K562 (cell line): ENCODE data around the gene JMJD1C. TPM values are rescaled to one million over a fixed set of nuclear protein-coding genes. Genes with fewer than 3 reads are reported as not detected.

Source experiments
- ATAC-seq: fragments of 200-7000 bp; cut with Tn5 transposase; 3 replicates; pipeline ENCODE4 v1.9.1; 2020; ENCODE audit warnings: moderate library complexity
- BruUV-seq: library from RNA; stranded (reverse); fragments of 400-500 nt; replicated peaks from 2 replicates; lab custom pipeline; 2021; lab: Mats Ljungman, UMichigan
- CTCF ChIA-PET: fragments of 300-600 bp; formaldehyde crosslinking; extraction: SDS; loops from one replicate; lab custom pipeline; 2021; ENCODE audit warnings: low intra/inter-chr PET ratio; lab: Yijun Ruan, JAX
- POLR2A ChIA-PET: fragments of 300-600, 350-650 bp; sonication (Branson Sonifier 250); formaldehyde crosslinking; extraction: SDS; loops from one replicate; lab custom pipeline; 2021; ENCODE audit warnings: antibody characterized with exemption, inconsistent platforms; lab: Yijun Ruan, JAX
- DNase-seq, 4 experiments: peaks; one replicate each; pipeline versions ENCODE4 v3.0.0 to v3.0.0-alpha.2; 2011 to 2018; ENCODE audit warnings: low spot score in 3 of 4, mixed read lengths in 3 of 4; ENCODE audit errors: extremely low read depth in 1 of 4
- FAIRE-seq: peaks from 2 replicates; lab custom pipeline; 2011; peaks lifted over from hg19 to GRCh38; lab: Jason Lieb, UNC
- H2AFZ ChIP-seq: 2 replicates; pipeline ENCODE4 v1.6.0; 2011; ENCODE audit warnings: low read depth, low read length, control low read depth, inconsistent platforms
- H3K27ac ChIP-seq: fragments of 200-600 bp; 3 replicates; pipeline ENCODE4 v1.8.0; 2011; ENCODE audit warnings: low read depth, mild to moderate bottlenecking, control low read depth, inconsistent platforms, low read length, moderate library complexity, mixed read lengths; ENCODE audit errors: extremely low read depth
- H3K27me3 ChIP-seq, 2 experiments: fragments of 300-600 bp in 1 of 2; 2 replicates in 1 of 2; 3 replicates in 1 of 2; pipeline versions ENCODE4 v1.6.0 to v1.8.0; 2011; ENCODE audit warnings: inconsistent platforms in 2 of 2, low read length in 2 of 2, mild to moderate bottlenecking in 1 of 2, mixed read lengths in 1 of 2, moderate library complexity in 1 of 2; ENCODE audit not compliant: control insufficient read depth in 2 of 2, insufficient read depth in 2 of 2
- H3K36me3 ChIP-seq: fragments of 300-600 bp; 3 replicates; pipeline ENCODE4 v1.8.0; 2011; ENCODE audit warnings: mild to moderate bottlenecking, low read length, inconsistent platforms; ENCODE audit not compliant: control insufficient read depth, insufficient read depth
- H3K4me1 ChIP-seq, 2 experiments: fragments of 200-600 bp in 1 of 2; replicated peaks in 1 of 2; 2 replicates in 1 of 2; 3 replicates in 1 of 2; pipeline versions ENCODE4 v1.5.1 to v1.8.0; 2011; ENCODE audit warnings: inconsistent platforms in 2 of 2, low read length in 2 of 2, mild to moderate bottlenecking in 1 of 2, mixed read lengths in 1 of 2, moderate library complexity in 1 of 2; ENCODE audit not compliant: control insufficient read depth in 2 of 2, insufficient read depth in 2 of 2
- H3K4me2 ChIP-seq: 2 replicates; pipeline ENCODE4 v1.6.1; 2011; ENCODE audit warnings: low read length, control low read depth, inconsistent platforms, mixed read lengths; ENCODE audit not compliant: insufficient read depth
- H3K4me3 ChIP-seq: fragments of 200-600 bp; sonication (generic), shearing (Covaris generic); 2 replicates; pipeline ENCODE4 v1.5.1; 2016; ENCODE audit warnings: control low read depth, inconsistent platforms
- H3K79me2 ChIP-seq: fragments of 200-600 bp; 3 replicates; pipeline ENCODE4 v1.8.0; 2011; ENCODE audit warnings: low read length, inconsistent platforms; ENCODE audit not compliant: control insufficient read depth, insufficient read depth
- H3K9ac ChIP-seq, 2 experiments: 2 replicates each; pipeline versions ENCODE4 v1.6.0 to v1.6.1; 2011; ENCODE audit warnings: low read depth in 2 of 2, low read length in 2 of 2, control low read depth in 1 of 2, inconsistent platforms in 1 of 2, mild to moderate bottlenecking in 1 of 2, mixed read lengths in 1 of 2; ENCODE audit not compliant: insufficient read depth in 1 of 2
- H3K9me1 ChIP-seq: one replicate; pipeline ENCODE4 v1.6.0; 2011; ENCODE audit warnings: inconsistent platforms, mild to moderate bottlenecking, low read length, moderate library complexity; ENCODE audit not compliant: control insufficient read depth, insufficient read depth
- H3K9me3 ChIP-seq: replicated peaks from 2 replicates; pipeline ENCODE4 v1.5.1; 2011; ENCODE audit warnings: low read depth, low read length, inconsistent platforms; ENCODE audit not compliant: control insufficient read depth, insufficient read depth
- H4K20me1 ChIP-seq: replicated peaks from 2 replicates; pipeline ENCODE4 v1.6.1; 2011; ENCODE audit warnings: low read length, inconsistent platforms, mixed read lengths; ENCODE audit not compliant: control insufficient read depth, insufficient read depth
- BHLHE40 ChIP-seq: IDR thresholded peaks from 2 replicates; pipeline ENCODE4 v1.6.1; 2011; ENCODE audit warnings: low read length, improper control_type of control experiment
- CBFA2T2 ChIP-seq: fragments of 450-650 bp; conservative IDR thresholded peaks from 2 replicates; pipeline ENCODE4 v1.6.1; 2017; ENCODE audit warnings: mild to moderate bottlenecking
- CXXC5 ChIP-seq: fragments of 250-450 bp; sonication (Bioruptor Pico); IDR thresholded peaks from 2 replicates; pipeline ENCODE4 v1.8.0; 2022; ENCODE audit warnings: inconsistent platforms, mild to moderate bottlenecking, moderate library complexity
- FUS ChIP-seq: fragments of 200-400 bp; formaldehyde crosslinking; optimal IDR thresholded peaks from 2 replicates; pipeline ENCODE3; 2017; ENCODE audit warnings: low read depth, low read length
- HLTF ChIP-seq: fragments of 450-650 bp; IDR thresholded peaks from 2 replicates; pipeline ENCODE4 v1.6.1; 2016
- MAFG ChIP-seq: fragments of 450-650 bp; conservative IDR thresholded peaks from 2 replicates; pipeline ENCODE4 v1.6.1; 2016; ENCODE audit warnings: missing genetic modification characterization, missing compliant biosample characterization
- MEF2A ChIP-seq: IDR thresholded peaks from 2 replicates; pipeline ENCODE4 v1.6.1; 2011; ENCODE audit warnings: low read depth, mild to moderate bottlenecking, low read length, moderate library complexity; ENCODE audit not compliant: control insufficient read depth
- NBN ChIP-seq: fragments of 450-650 bp; IDR thresholded peaks from 2 replicates; pipeline ENCODE4 v1.6.1; 2016; ENCODE audit warnings: low read depth, mild to moderate bottlenecking
- SMARCA4 ChIP-seq: fragments of 450-650 bp; IDR thresholded peaks from 2 replicates; pipeline ENCODE4 v1.6.1; 2016
- TCF7L2 ChIP-seq: fragments of 150-350 bp; IDR thresholded peaks from 2 replicates; pipeline ENCODE4 v1.6.1; 2016; ENCODE audit warnings: low read depth, mild to moderate bottlenecking, low read length, moderate library complexity
- USF1 ChIP-seq: sonication (generic); formaldehyde crosslinking; IDR thresholded peaks from 2 replicates; pipeline ENCODE4 v1.9.0; 2022; ENCODE audit warnings: mild to moderate bottlenecking, missing genetic modification reagents
- ZKSCAN3 ChIP-seq: fragments of 250-450 bp; sonication (Bioruptor Pico); IDR thresholded peaks from 2 replicates; pipeline ENCODE4 v1.4.0; 2020
- ZNF12 ChIP-seq: sonication (generic); formaldehyde crosslinking; IDR thresholded peaks from 2 replicates; pipeline ENCODE4 v1.4.0; 2020; ENCODE audit warnings: mild to moderate bottlenecking, missing genetic modification reagents
- ZNF511 ChIP-seq: sonication (generic); formaldehyde crosslinking; IDR thresholded peaks from 2 replicates; pipeline ENCODE4 v1.8.0; 2022; ENCODE audit warnings: mild to moderate bottlenecking, missing genetic modification reagents
- ZNF512 ChIP-seq: IDR thresholded peaks from 2 replicates; pipeline ENCODE4 v1.6.1; 2016; ENCODE audit warnings: missing genetic modification characterization, missing compliant biosample characterization
- ZNF76 ChIP-seq: fragments of 250-450 bp; sonication (Bioruptor Pico); IDR thresholded peaks from 2 replicates; pipeline ENCODE4 v1.4.0; 2020; ENCODE audit warnings: mild to moderate bottlenecking, moderate library complexity, borderline replicate concordance
- WGBS: fragments of 100-300 bp; shearing (Covaris generic); methylation state at CpG from one replicate; pipeline ENCODE4 v1.1.6; 2016; ENCODE audit warnings: low coverage, mixed read lengths; ENCODE audit not compliant: insufficient coverage; ENCODE audit errors: missing lambda C conversion rate; 5-methylcytosine and 5-hydroxymethylcytosine counted together
- in situ Hi-C: fragments of 300-500 bp; cut with MboI; formaldehyde crosslinking; loops from 4 replicates; pipeline ENCODE4 v1.15.0; 2018; ENCODE audit warnings: inconsistent platforms, mixed read lengths
- intact Hi-C: fragments of 100-400 bp; cut with micrococcal nuclease; formaldehyde crosslinking; loops from 2 replicates; pipeline ENCODE4 v1.14.2; 2022
- polyA plus RNA-seq, 8 experiments: library from polyadenylated mRNA; depleted of rRNA in 4 of 8; stranded (reverse) in 5 of 8; unstranded in 3 of 8; fragments of >200 nt; fragmentation: Nextera tagmentation in 2 of 8; fragmentation: Illumina TruSeq in 1 of 8; extraction: Ambion mirVana in 2 of 8; extraction: Trizol in 1 of 8; gene quantifications; 2 replicates each; pipeline versions ENCODE4 v1.2.1 to v1.2.3, GENCODE V29; 2011 to 2014; ENCODE audit warnings: inconsistent platforms in 1 of 8, missing spikeins in 1 of 8
- total RNA-seq, 7 experiments: library from RNA; depleted of rRNA in 6 of 7; stranded (reverse); fragments of >200 nt in 6 of 7; fragmentation: Illumina TruSeq in 2 of 7; extraction: Trizol in 2 of 7; gene quantifications; 2 replicates each; pipeline versions ENCODE4 v1.2.1 to v1.2.3, GENCODE V29; 2011 to 2021; ENCODE audit warnings: low replicate concordance in 1 of 7
- TF ChIP-seq, protein P1 (sequence below): sonication (generic); formaldehyde crosslinking; IDR thresholded peaks from 2 replicates; pipeline ENCODE4 v1.8.0; 2022; ENCODE audit warnings: mild to moderate bottlenecking, missing genetic modification reagents

Gene JMJD1C
- total and polyA plus RNA-seq, 9 of the 15 experiments (the other 6 are each of a cell fraction or from before 2014, with no cell fraction given), result 25.3 to 68.0 (median 47.2) TPM

DNA sequence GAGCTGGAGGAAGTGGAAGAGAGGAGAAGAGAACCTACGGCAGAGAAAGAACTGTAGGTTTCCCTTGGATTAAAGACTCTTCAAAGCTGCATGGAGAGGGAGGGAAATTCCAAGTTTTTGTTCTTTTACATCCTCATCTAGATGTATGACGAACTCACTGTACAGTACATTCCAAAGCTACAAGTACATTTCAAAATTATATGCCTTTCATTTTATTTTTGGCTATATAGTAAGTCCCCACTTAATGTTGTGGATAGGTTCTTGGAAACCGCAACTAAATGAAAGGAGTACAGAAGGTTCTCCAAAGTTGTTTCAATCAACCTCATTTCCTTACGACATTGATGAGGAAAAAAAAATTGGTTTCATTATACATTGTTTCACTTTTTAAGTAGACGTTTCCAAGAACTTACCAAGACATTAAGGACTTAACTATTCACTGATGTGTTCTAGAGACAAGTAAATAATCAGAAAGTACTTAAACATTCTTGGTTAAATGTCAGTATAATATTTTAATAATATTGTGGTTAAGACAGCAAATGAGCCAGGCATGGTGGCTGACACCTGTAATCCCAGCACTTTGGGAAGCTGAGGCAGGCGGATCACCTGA, 16.1 kb upstream of the JMJD1C start (continued):
- no peak for TF ChIP-seq ZNF12 (CRISPR knock-in tag)
- TF ChIP-seq ZNF512 (tag), result no peak
- no peak for TF ChIP-seq USF1 (CRISPR knock-in tag)
- no peak for TF ChIP-seq FUS

DNA sequence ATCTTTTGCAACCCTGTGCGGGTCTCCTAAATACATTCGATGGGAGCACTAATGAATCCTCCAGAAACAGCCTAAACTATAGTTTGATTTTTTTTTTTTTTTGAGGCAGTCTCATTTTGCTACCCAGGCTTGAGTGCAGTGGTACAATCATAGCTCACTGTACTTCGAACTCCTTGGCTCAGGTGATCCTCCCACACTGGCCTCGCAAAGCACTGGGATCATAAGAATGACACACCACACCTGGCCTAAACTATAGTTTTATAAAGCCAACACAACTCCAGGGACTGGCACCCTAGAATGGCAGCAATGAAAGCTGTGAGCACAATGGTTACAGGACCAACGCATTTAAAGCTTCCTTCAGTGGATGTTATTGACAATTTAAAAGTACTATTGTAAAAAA, 14.5 kb upstream of the JMJD1C start:
- 78% methylated on average over 5 of the region's 5 CpGs for WGBS
- CTCF ChIA-PET, result no interaction called here

More for the DNA sequence above, 14.5 kb upstream of the JMJD1C start:
- Histone ChIP-seq H3K9me1 (no peaks in the 10 kb centered on the region), H3K36me3 (no peaks in the 10 kb centered on the region), H3K27me3 (no peaks in the 10 kb centered on the region), H3K9ac (no peak overlapping the region), H3K4me3 (no peak overlapping the region), H3K9me3 (no peaks in the 10 kb centered on the region), H4K20me1 (0 out of 2 replicates have a peak, but pooled peaks cover 3% of the 10 kb centered on the region), H3K79me2 (peaks cover 48% of the 10 kb centered on the region), H3K4me1 (peaks cover 0 to 4% of the 10 kb centered on the region in 2 experiments; a peak in 2 of 5 replicates), H2AFZ (no peak overlapping the region), H3K4me2 (no peak overlapping the region), H3K27ac (no peak overlapping the region)
- DNase-seq (no peak), FAIRE-seq (no peak), ATAC-seq (0 out of 3 replicates have a peak, but pooled peaks have one; percentile 15)
- no TSS peak for BruUV-seq
- TF ChIP-seq ZNF76 (CRISPR knock-in tag) (no peak), HLTF (no peak), CXXC5 (CRISPR knock-in tag) (no peak), MEF2A (no peak), NBN (no peak), BHLHE40 (no peak), ZKSCAN3 (CRISPR knock-in tag) (no peak), CBFA2T2 (no peak), TCF7L2 (no peak), SMARCA4 (no peak), ZNF511 (CRISPR knock-in tag) (no peak), MAFG (tag) (no peak)
- TF ChIP-seq, protein P1, sequence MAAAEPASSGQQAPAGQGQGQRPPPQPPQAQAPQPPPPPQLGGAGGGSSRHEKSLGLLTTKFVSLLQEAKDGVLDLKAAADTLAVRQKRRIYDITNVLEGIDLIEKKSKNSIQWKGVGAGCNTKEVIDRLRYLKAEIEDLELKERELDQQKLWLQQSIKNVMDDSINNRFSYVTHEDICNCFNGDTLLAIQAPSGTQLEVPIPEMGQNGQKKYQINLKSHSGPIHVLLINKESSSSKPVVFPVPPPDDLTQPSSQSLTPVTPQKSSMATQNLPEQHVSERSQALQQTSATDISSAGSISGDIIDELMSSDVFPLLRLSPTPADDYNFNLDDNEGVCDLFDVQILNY, result no peak
- in situ Hi-C loops (no loop called here), intact Hi-C loops (no loop called here)
- POLR2A ChIA-PET, result interaction anchor here (1.2 kb wide), 1 partner anchor 11 kb away, joined by 5 read pairs; no protein-coding TSS in a partner anchor
